HG03066 (cell line): Measurements from ENCODE around the gene MATN4.

Experiments used
- ATAC-seq: cut with Tn5 transposase; IDR thresholded peaks from one replicate; pipeline ENCODE4 v1.9.1; 2021; ENCODE audit warnings: low read depth; ENCODE audit not compliant: unreplicated experiment

MATN4 gene

DNA sequence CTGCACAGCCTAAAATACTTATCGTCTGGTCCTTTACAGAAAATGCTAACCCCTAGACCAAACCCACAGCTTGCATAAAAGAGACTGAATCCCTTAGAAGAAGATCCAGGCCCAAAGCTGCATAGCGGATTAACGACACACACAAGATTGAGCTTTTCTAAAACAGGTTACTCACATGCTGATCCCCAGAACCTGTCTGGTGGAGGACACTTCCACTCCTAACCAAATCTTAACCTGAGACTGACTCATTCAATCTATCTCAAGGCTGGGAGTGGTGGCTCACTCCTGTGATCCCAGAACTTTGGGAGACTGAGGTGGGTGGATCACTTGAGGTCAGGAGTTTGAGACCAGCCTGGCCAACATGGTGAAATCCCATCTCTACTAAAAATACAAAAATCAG, 50.9 kb downstream of the MATN4 start:
- no peak for ATAC-seq

DNA sequence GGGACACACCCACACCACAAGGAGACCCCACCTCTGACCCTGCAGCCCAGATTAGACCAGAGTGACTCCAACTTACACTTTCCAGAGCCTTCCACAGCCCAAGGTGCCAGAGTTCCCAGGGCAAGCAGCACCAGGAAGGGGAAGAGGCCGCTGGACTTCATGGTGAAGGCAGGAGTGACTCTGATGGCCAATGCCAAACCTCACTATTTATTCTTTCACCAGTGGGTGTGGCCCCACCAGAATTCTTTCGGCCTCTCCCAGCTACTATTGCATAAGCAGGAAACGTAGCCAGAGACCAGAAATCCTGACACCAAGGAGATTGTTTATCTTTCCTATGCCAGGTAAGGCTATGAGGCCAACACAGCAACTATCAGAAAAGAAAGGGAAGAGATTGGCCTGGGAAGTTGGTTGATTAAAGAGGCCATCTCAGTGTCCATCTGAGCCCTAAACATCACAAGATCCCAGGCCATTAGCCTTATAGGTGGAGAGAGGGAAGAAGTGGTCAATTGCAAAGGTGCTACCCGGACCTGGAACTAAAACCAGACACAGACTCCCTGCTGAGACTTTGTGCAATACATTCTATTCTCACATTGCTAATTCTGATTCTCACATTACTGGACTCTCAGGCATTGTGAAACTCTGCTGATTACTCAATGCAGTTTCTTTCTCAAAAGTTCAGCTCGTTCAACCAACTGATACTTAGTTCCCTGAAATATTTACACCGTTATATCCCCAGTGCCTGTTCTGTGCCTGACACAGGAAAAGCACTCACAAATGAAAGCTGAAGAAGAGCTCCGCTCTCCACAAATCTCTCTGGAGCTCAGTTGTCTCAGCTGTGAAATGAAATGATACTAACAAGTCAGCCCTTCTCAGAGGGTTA, 53.5 kb downstream of the MATN4 start, which contains the start of gene SLPI:
Gene SLPI (minus strand): TSS at position 182 of the 880 bp plus-strand sequence. CDS start 21 bp downstream, at position 161.
- ATAC-seq: no peak

DNA sequence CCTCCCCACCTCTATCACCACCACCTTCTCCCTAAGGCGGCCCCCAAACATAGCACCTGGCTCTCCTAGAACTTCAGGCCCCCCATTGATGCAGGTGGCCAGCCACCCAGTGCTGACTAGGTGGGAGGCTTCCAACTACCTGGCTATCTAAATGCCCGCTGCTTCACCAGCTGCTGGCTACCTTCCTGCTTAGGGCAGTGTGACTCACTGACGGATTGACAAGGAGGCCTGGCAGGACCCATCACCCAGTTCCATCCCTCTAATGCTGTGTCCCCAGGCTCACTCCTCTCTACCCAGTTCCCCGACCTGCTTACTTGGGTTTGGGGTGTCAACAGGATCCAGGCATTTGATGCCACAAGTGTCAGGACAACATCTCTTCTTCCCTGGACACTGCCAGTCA, 54.8 kb downstream of the MATN4 start:
- ATAC-seq: no peak

DNA sequence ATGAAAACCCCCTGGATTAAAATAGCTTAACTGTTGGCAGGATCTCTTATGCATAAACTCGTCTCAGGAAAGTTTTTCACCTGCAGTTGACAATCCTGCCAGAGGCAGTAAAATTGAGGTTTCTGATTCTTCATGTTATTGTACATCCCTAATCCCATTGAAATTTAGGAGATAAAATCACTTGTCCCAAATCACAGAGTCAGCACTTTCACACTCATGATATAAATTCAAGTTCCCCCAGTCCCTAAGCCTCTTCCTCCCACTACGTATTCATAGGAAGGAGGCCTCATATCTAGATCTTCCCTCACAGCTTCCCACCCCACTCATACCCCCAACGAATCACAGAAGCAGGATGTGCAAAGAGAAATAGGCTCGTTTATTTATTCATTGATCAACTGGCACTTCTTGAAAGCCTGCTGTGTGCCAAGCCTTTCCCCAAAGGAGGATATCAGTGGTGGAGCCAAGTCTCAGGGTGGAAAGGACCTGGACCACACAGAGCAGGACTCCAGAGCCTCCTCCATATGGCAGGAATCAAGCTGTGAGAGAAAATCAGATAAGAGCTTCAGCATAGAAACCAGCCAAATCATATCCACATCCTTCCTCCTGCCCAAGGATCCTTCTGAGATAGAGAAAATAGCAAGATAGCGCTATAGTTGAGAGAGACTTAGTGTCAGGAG, 56.1 kb downstream of the MATN4 start:
- no peak for ATAC-seq

DNA sequence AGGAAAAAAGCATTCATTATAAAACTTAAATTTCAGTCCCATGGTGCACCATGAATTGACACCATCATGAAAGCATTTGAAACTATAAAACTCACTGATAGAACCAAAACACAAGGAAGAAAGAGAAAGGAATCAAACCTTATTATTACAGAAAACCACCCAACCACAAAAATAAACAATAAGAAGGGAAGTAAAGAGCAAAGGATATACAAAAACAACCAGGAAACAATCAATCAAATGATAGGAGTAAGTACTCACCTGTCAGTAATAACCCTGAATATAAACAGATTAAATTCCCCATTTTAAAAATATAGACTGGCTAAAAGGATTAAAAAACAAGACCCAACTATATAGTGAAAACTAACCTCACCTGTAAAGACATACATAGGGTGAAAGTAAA, 59.5 kb downstream of the MATN4 start:
- ATAC-seq: no peak

DNA sequence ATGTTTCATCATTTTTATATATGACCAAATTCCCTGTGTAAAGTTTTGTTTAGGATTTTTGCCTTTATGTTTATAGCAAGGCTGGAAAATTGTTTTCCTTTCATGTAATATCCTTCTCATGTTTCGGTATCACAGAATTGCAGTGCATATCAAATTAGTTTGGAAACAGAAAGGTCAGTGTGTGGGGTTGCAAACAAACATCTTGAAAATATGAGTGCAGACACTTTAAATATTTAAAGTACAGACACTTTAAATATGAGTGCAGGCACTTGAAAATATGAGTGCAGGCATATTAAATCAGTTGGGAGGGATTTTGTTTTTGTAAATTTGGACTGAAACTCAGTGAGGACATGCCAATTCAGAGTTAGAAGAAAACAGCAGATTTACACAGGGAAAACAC, 60.2 kb downstream of the MATN4 start:
- ATAC-seq: no peak

DNA sequence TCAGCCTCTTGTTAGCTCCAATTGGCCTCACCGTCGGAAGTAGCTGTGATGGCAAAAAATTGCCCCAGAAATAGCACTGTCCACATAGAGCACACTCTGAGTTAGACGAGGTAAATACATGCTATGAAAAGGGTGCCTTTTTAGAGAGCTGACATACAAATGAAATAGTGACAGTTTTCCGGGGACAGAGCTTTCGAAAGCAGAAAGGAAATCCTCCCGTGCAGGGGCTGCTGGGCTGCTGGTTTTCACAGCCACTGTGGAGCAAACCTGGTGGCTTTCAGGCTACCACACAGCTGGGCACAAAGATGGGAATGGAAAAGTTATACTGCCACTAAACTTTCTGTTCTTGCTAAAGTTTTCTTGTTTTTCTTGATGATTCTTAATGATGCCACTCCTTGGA, 62.0 kb downstream of the MATN4 start:
- ATAC-seq: no peak
